Naive thymus-derived CD4-positive, alpha-beta T cell (primary cell): ENCODE measurements around the gene ARHGDIA. TPM values are rescaled to one million over a fixed set of nuclear protein-coding genes. Genes with fewer than 3 reads are reported as not detected.
A peak's percentile ranks its signal among the peaks of the same experiment; 100 is the strongest.

Experiments used
- ATAC-seq: fragments of 150-1000 bp; cut with Tn5 transposase; 2 replicates; pipeline ENCODE4 v1.10.0; 2021; ENCODE audit warnings: mild to moderate bottlenecking, moderate library complexity
- CTCF ChIA-PET: fragments of 350-600 bp; sonication (Branson Sonifier 250); formaldehyde crosslinking; loops from one replicate; lab custom pipeline; 2021; ENCODE audit warnings: antibody characterized with exemption; lab: Charles Lee
- POLR2A ChIA-PET: fragments of 350-600 bp; sonication (Branson Sonifier 250); formaldehyde crosslinking; loops from one replicate; lab custom pipeline; 2021; ENCODE audit warnings: antibody characterized with exemption, inconsistent platforms; lab: Charles Lee
- DNase-seq, 9 donors: peaks; one replicate each; pipeline versions ENCODE4 v3.0.0 to v3.0.0-alpha.2; 2020 to 2022; ENCODE audit warnings: mixed read lengths in 1 of 9
- H3K27ac ChIP-seq: one replicate; pipeline ENCODE4 v1.7.0; 2013; ENCODE audit warnings: mild to moderate bottlenecking, low read depth, low read length, moderate library complexity
- H3K27me3 ChIP-seq, 2 donors: one replicate each; pipeline ENCODE4 v1.7.0; 2013; ENCODE audit warnings: low read length in 2 of 2, mild to moderate bottlenecking in 2 of 2, moderate library complexity in 2 of 2; ENCODE audit not compliant: control insufficient read depth in 2 of 2, insufficient read depth in 2 of 2
- H3K36me3 ChIP-seq, 3 experiments: 1 replicate in 2 of 3; 2 replicates in 1 of 3; pipeline ENCODE4 v1.7.0; 2013; ENCODE audit warnings: low read length in 3 of 3, mild to moderate bottlenecking in 3 of 3, moderate library complexity in 1 of 3; ENCODE audit not compliant: insufficient read depth in 3 of 3, control insufficient read depth in 2 of 3
- H3K4me1 ChIP-seq, 2 donors: one replicate each; pipeline ENCODE4 v1.7.0; 2013; ENCODE audit warnings: low read length in 2 of 2, mild to moderate bottlenecking in 2 of 2, moderate library complexity in 1 of 2; ENCODE audit not compliant: control insufficient read depth in 2 of 2, insufficient read depth in 2 of 2
- H3K4me3 ChIP-seq: 2 replicates; pipeline ENCODE4 v1.7.0; 2013; ENCODE audit warnings: mild to moderate bottlenecking, low read length
- H3K9me3 ChIP-seq, 3 experiments: 1 replicate in 2 of 3; 2 replicates in 1 of 3; pipeline ENCODE4 v1.7.0; 2013; ENCODE audit warnings: low read length in 3 of 3; ENCODE audit not compliant: control insufficient read depth in 2 of 3
- H3K27ac Mint-ChIP-seq, 9 donors: one replicate each; pipeline ENCODE4 v1.8.0; 2020 to 2022; ENCODE audit warnings: mixed read lengths in 9 of 9, mild to moderate bottlenecking in 8 of 9, moderate library complexity in 5 of 9, inconsistent platforms in 2 of 9
- H3K27me3 Mint-ChIP-seq, 5 donors: one replicate each; pipeline ENCODE4 v1.8.0; 2021 to 2022; ENCODE audit warnings: mixed read lengths in 5 of 5, mild to moderate bottlenecking in 1 of 5
- H3K36me3 Mint-ChIP-seq, 5 donors: one replicate each; pipeline ENCODE4 v1.8.0; 2020 to 2022; ENCODE audit warnings: mixed read lengths in 5 of 5, mild to moderate bottlenecking in 3 of 5, inconsistent platforms in 1 of 5
- H3K4me1 Mint-ChIP-seq, 7 donors: one replicate each; pipeline ENCODE4 v1.8.0; 2020 to 2022; ENCODE audit warnings: mixed read lengths in 7 of 7, mild to moderate bottlenecking in 3 of 7, inconsistent platforms in 1 of 7
- H3K4me3 Mint-ChIP-seq, 10 donors: one replicate each; pipeline ENCODE4 v1.8.0; 2020 to 2022; ENCODE audit warnings: mild to moderate bottlenecking in 10 of 10, mixed read lengths in 10 of 10, moderate library complexity in 6 of 10, inconsistent platforms in 2 of 10
- H3K9me3 Mint-ChIP-seq, 11 donors: one replicate each; pipeline ENCODE4 v1.8.0; 2020 to 2022; ENCODE audit warnings: mixed read lengths in 11 of 11, mild to moderate bottlenecking in 4 of 11, inconsistent platforms in 1 of 11, moderate library complexity in 1 of 11
- intact Hi-C, 2 donors: fragments of 100-400 bp; cut with micrococcal nuclease; formaldehyde crosslinking; loops; one replicate each; pipeline ENCODE4 v1.15.1; 2023
- polyA plus RNA-seq, 2 donors: library from polyadenylated mRNA; unstranded; fragments of 300-500 nt; fragmentation: Illumina TruSeq; gene quantifications; one replicate each; pipeline ENCODE4 v1.2.3, GENCODE V29; 2021
- total RNA-seq, 6 experiments: library from RNA in 5 of 6; stranded (reverse) in 5 of 6; gene quantifications; 1 replicate in 5 of 6; 2 replicates in 1 of 6; pipeline ENCODE4 v1.2.3 and lab custom pipeline; 2021 to 2026

ARHGDIA gene
- total and polyA plus RNA-seq, 7 experiments from 2014 or later, result 66.5 to 671 (median 339) TPM

DNA sequence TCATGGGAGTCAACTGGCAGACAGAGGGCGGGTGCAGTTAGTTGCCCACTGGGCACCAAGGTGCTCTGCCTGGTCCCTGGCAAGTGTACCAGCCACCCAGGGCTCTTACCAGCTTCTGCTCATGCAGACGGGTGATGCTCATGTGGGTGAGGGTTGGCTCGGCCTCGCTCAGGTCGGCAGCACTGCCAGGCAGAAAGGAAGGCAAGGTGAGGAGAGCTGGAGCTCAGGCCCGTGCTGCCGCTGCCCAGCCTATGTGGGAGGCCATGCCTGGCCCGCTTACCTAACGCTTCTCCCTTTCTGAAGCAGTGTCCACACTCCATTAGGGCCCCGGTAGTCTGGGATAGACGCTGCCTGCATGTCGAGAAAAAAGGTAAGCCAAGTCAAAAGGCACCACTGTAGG is 44.2 kb upstream of the ARHGDIA start:
- peak overlapping the region in 2 of 9 donors; percentile 8 to 14 for H3K27ac Mint-ChIP-seq
- peaks cover 12 to 41% (median 18%) of the 10 kb centered on the region in 3 experiments for H3K36me3 ChIP-seq
- peaks cover 14 to 52% (median 36%) of the 10 kb centered on the region in 7 donors for H3K4me1 Mint-ChIP-seq
- no peak for DNase-seq
- CTCF ChIA-PET, result no interaction called here
- peaks cover 0 to 2% (median 0%) of the 10 kb centered on the region in 11 donors for H3K9me3 Mint-ChIP-seq
- peak overlapping the region in 6 of 10 donors; percentile 4 to 47 (median 40) for H3K4me3 Mint-ChIP-seq
- intact Hi-C loops, result no loop called here
- H3K4me1 ChIP-seq, result peaks cover 17 to 25% of the 10 kb centered on the region in 2 donors
- peaks cover 0 to 22% (median 4%) of the 10 kb centered on the region in 5 donors for H3K36me3 Mint-ChIP-seq
- H3K4me3 ChIP-seq, result no peak overlapping the region
- POLR2A ChIA-PET, result interaction anchor here (0.8 to 3.5 kb wide), 3 partner anchors 9 to 45 kb away, joined by 3 to 23 read pairs (median 5); partner anchors contain the start of gene MAFG
- H3K9me3 ChIP-seq, result no peaks in the 10 kb centered on the region
- H3K27me3 Mint-ChIP-seq, result no peaks in the 10 kb centered on the region
- no peak for ATAC-seq
- H3K27ac ChIP-seq, result no peak overlapping the region
- no peaks in the 10 kb centered on the region for H3K27me3 ChIP-seq

DNA sequence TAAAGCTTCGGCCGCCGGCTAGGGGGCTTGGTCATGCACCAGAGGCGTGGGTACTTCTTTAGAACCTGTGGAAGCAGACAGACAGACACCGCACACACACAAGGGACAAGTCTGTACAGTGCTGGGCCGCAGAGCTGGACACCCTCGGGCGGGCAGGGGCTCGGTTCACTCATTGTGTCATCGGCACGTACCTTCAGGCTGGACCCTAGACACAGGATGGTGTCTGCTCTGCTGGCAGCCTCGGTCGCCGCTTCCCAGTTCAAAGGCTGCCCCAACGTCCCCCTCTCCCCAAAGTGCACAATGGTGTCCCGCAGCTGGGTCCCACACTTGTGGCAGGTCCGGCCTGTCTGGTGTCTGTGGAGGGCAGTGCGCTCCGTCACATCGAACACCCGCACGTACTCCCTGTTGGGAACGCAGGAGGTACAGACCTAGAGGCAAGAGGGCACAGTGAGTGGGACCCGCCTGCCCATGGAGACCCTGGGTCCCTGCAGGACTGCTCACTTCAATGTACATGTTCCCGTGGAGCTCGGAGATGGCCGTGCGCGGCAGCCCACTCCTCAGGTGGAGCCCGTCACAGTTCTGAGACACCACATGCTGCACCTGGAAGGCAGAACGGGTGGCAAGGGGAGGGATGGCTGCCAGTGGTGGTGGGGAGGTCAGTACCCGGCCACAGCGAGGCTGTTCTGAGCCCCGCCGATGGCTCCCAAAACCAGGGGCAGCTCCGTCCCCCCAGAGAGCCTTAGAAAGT is 43.1 kb upstream of the ARHGDIA start:
- intact Hi-C loops, result loop anchor here (5.0 kb wide), 3 partner anchors 52 to 543 kb away; partner anchors contain the start of genes CENPX (in 1 of the 2), LRRC45 (in 1 of the 2), NARF (in 1 of the 2) and P4HB (in 1 of the 2)
- Histone ChIP-seq H3K9me3 (no peaks in the 10 kb centered on the region), H3K27ac (no peak overlapping the region), H3K4me3 (no peak overlapping the region), H3K27me3 (no peaks in the 10 kb centered on the region), H3K4me1 (peaks cover 21 to 28% of the 10 kb centered on the region in 2 donors), H3K36me3 (peaks cover 12 to 41% (median 18%) of the 10 kb centered on the region in 3 experiments)
- H3K9me3 Mint-ChIP-seq, result peaks cover 0 to 2% (median 0%) of the 10 kb centered on the region in 11 donors
- no peak for DNase-seq
- H3K4me3 Mint-ChIP-seq, result no peak overlapping the region
- ChIA-PET POLR2A (interaction anchor here (0.6 to 3.5 kb wide), 4 partner anchors 10 to 44 kb away, joined by 3 to 23 read pairs (median 4); partner anchors contain the start of gene MAFG), CTCF (no interaction called here)
- ATAC-seq, result no peak
- no peaks in the 10 kb centered on the region for H3K27me3 Mint-ChIP-seq
- no peak overlapping the region for H3K27ac Mint-ChIP-seq
- peaks cover 14 to 55% (median 35%) of the 10 kb centered on the region in 7 donors for H3K4me1 Mint-ChIP-seq
- H3K36me3 Mint-ChIP-seq, result peaks cover 0 to 22% (median 4%) of the 10 kb centered on the region in 5 donors

DNA sequence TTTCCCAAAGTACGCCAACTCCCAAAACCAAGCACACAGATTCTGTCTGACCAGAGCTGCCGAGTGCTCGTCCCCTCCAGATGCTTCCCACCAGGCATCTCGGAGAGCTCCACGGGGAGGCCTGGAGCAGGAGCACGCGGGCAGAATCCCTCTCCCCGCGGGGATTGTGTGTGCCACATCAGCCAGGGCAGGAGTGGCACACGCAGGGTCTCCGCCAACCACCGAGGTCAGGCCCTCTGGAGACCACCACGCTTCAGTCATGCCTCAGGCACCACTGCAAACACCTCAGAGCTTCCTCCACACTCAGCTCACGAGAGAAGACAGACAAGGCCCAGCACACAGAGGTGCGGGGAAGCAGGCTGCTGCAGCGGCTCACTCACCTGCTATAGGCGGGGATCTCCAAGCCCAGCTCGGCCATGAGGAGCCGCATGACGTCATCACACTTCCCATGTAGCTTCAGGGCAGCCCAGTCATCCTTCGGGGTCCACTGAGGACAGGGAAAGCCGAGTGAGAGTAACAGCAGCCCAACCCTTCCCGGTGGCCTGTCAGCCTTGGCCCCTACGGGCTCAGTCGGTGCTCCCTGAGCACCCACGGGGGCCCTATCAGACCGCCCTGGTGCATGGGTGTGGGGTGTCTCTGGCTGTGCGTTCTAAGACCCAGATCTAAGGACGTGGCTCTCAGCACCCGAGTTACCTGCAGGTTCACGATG is 42.4 kb upstream of the ARHGDIA start:
- no peak for DNase-seq
- intact Hi-C loops, result loop anchor here (5.0 kb wide), 3 partner anchors 51 to 544 kb away; partner anchors contain the start of genes CENPX (in 1 of the 2), LRRC45 (in 1 of the 2), NARF (in 1 of the 2) and P4HB (in 1 of the 2)
- Histone ChIP-seq H3K4me1 (peaks cover 21 to 27% of the 10 kb centered on the region in 2 donors), H3K27me3 (no peaks in the 10 kb centered on the region), H3K36me3 (peaks cover 12 to 42% (median 18%) of the 10 kb centered on the region in 3 experiments), H3K4me3 (no peak overlapping the region), H3K9me3 (no peaks in the 10 kb centered on the region), H3K27ac (no peak overlapping the region)
- POLR2A ChIA-PET, result interaction anchor here (0.7 to 3.5 kb wide), 2 partner anchors 13 to 17 kb away, joined by 3 to 23 read pairs; partner anchors contain the start of gene MAFG
- CTCF ChIA-PET, result no interaction called here
- Mint-ChIP-seq H3K9me3 (peaks cover 0 to 2% (median 0%) of the 10 kb centered on the region in 11 donors), H3K27me3 (no peaks in the 10 kb centered on the region), H3K4me3 (peak overlapping the region in 3 of 10 donors; percentile 10 to 47 (median 38)), H3K36me3 (peaks cover 0 to 22% (median 4%) of the 10 kb centered on the region in 5 donors), H3K4me1 (peaks cover 14 to 48% (median 31%) of the 10 kb centered on the region in 7 donors), H3K27ac (peak overlapping the region in 3 of 9 donors; percentile 13 to 36 (median 28))
- no peak for ATAC-seq

DNA sequence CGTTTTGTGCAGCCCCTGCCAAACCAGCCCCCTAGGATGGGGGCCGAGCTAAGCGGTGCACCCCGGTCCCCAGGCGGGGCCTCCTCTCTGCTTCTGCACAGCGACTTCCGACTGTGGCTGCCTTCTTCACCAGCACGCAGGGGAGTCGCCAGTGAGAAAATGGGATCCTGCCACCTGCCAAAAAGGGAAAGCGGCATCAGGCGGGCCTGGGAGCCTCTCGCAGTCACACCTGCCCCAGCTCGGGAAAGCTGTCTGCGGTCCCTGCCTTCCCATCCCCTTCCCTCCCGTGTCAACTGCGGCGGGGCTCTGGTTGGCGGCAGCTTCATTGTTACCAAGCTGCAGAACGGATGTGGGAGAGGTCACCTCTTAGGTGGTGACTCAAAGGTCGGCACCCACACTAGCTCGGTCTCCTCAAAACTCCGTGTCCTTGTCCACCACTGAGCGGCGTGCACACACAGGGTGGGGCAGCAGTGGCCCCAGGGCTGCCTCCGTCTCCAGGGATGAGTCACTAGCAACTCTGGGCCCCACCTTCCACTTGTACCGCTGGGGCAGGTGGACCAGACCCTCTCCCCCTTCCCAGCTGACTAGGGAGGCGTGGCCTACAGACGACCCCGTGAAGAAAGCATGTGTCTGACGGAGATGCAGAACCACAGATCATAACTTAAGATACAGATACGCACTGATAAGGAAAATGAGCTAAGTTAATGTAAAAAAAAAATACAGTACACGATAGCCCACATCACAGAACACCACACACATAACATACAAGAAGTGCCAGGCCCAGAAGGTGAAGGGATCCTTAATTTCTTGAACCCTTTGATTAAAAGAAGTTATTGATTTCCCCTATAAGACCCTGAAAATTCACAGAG is 41.5 kb upstream of the ARHGDIA start:
- Histone ChIP-seq H3K27ac (no peak overlapping the region), H3K36me3 (peaks cover 12 to 50% (median 18%) of the 10 kb centered on the region in 3 experiments), H3K4me3 (no peak overlapping the region), H3K9me3 (no peaks in the 10 kb centered on the region), H3K4me1 (peaks cover 17 to 22% of the 10 kb centered on the region in 2 donors), H3K27me3 (no peaks in the 10 kb centered on the region)
- DNase-seq (no peak), ATAC-seq (no peak)
- intact Hi-C loops, result loop anchor here (5.0 kb wide), 3 partner anchors 50 to 545 kb away; partner anchors contain the start of genes CENPX (in 1 of the 2), LRRC45 (in 1 of the 2), NARF (in 1 of the 2) and P4HB (in 1 of the 2)
- Mint-ChIP-seq H3K27ac (peak overlapping the region in 4 of 9 donors; percentile 36 to 78 (median 46)), H3K9me3 (peaks cover 0 to 2% (median 0%) of the 10 kb centered on the region in 11 donors), H3K27me3 (no peaks in the 10 kb centered on the region), H3K4me3 (peak overlapping the region in 7 of 10 donors; percentile 25 to 79 (median 47)), H3K4me1 (peaks cover 14 to 44% (median 24%) of the 10 kb centered on the region in 7 donors), H3K36me3 (peaks cover 0 to 22% (median 4%) of the 10 kb centered on the region in 5 donors)
- POLR2A ChIA-PET, result interaction anchor here (0.6 to 3.5 kb wide), 3 partner anchors 14 to 19 kb away, joined by 3 to 23 read pairs (median 3); partner anchors contain the start of gene MAFG
- CTCF ChIA-PET, result no interaction called here

DNA sequence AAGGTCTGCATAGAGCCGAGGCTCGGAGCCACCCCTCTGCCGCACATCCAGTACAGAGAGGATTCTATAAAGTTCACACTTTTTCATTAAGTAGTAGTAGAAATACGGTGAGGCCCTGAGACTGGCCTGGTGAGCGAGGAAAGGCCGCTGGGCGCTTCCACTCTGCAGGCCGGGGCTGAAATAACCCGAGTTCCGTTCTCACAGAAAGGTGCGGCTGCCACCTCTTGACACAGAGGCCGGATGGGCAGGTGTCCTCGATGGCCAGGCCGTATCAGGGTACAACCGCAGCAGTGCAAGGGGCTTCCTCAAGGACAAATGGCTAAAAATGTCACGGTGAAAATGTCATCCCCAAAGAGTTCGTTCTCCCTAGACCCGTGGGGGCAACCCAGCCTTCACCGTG is 40.8 kb upstream of the ARHGDIA start:
- no peaks in the 10 kb centered on the region for H3K9me3 Mint-ChIP-seq
- H3K27ac Mint-ChIP-seq, result peak overlapping the region in 4 of 9 donors; percentile 17 to 78 (median 41)
- H3K36me3 ChIP-seq, result peaks cover 12 to 58% (median 18%) of the 10 kb centered on the region in 3 experiments
- H3K4me3 Mint-ChIP-seq, result peak overlapping the region in 8 of 10 donors; percentile 44 to 79 (median 68)
- intact Hi-C loops, result loop anchor here (1.0 to 5.0 kb wide), 8 partner anchors 15 to 545 kb away; partner anchors contain the start of genes ALYREF (in 2 of the 2), ANAPC11 (in 2 of the 2), MAFG (in 2 of the 2) and P4HB (in 2 of the 2)
- no peak for DNase-seq
- H3K9me3 ChIP-seq, result no peaks in the 10 kb centered on the region
- CTCF ChIA-PET, result no interaction called here
- ATAC-seq, result no peak
- no peak overlapping the region for H3K4me3 ChIP-seq
- H3K27me3 Mint-ChIP-seq, result no peaks in the 10 kb centered on the region
- H3K4me1 ChIP-seq, result peaks cover 13 to 17% of the 10 kb centered on the region in 2 donors
- H3K27ac ChIP-seq, result peak overlapping the region; percentile 55
- POLR2A ChIA-PET, result interaction anchor here (0.6 to 3.5 kb wide), 2 partner anchors 15 to 18 kb away, joined by 3 to 23 read pairs; partner anchors contain the start of gene MAFG
- H3K27me3 ChIP-seq, result no peaks in the 10 kb centered on the region
- peaks cover 0 to 22% (median 4%) of the 10 kb centered on the region in 5 donors for H3K36me3 Mint-ChIP-seq
- H3K4me1 Mint-ChIP-seq, result peaks cover 10 to 38% (median 20%) of the 10 kb centered on the region in 7 donors
